GM12878 (cell line): Measurements from ENCODE around the gene UBR3. TPM values are rescaled to one million over a fixed set of nuclear protein-coding genes. Genes with fewer than 3 reads are reported as not detected.
"Not testable (repeated sequence)": the region's sequence is repeated elsewhere in the genome, so short reads cannot be mapped to it uniquely, and the experiment has no call there.

ENCODE experiments used
- ATAC-seq: fragments of 200-7000 bp; cut with Tn5 transposase; 3 replicates; pipeline ENCODE4 v1.9.1; 2020; ENCODE audit warnings: mild to moderate bottlenecking, moderate library complexity
- BruUV-seq: library from RNA; stranded (reverse); fragments of 400-500 nt; replicated peaks from 2 replicates; lab custom pipeline; 2021; lab: Mats Ljungman, UMichigan
- CTCF ChIA-PET: fragments of 300-600 bp; sonication (Branson Sonifier 250); formaldehyde crosslinking; extraction: SDS; loops from one replicate; lab custom pipeline; 2021; ENCODE audit warnings: inconsistent platforms; lab: Yijun Ruan, JAX
- POLR2A ChIA-PET: fragments of 350-600 bp; formaldehyde crosslinking; extraction: SDS; loops from one replicate; lab custom pipeline; 2021; ENCODE audit warnings: inconsistent platforms; lab: Charles Lee
- RAD21 ChIA-PET: fragments of 300-600 bp; sonication (Branson Sonifier 250); formaldehyde crosslinking; loops from one replicate; lab custom pipeline; 2023; ENCODE audit warnings: antibody characterized with exemption; ENCODE audit not compliant: unreplicated experiment; lab: Charles Lee
- SMC1A ChIA-PET: fragments of 300-600 bp; sonication (Branson Sonifier 250); formaldehyde crosslinking; loops from one replicate; lab custom pipeline; 2023; ENCODE audit not compliant: unreplicated experiment, uncharacterized antibody; lab: Charles Lee
- DNase-seq: peaks from one replicate; pipeline ENCODE4 v3.0.0-alpha.2; 2011; ENCODE audit warnings: low read depth, low spot score
- FAIRE-seq: peaks from 3 replicates; lab custom pipeline; 2011; peaks lifted over from hg19 to GRCh38; lab: Jason Lieb, UNC
- H2AFZ ChIP-seq: 2 replicates; pipeline ENCODE4 v1.6.0; 2011; ENCODE audit warnings: low read depth, low read length, control low read depth; ENCODE audit not compliant: control insufficient read depth
- H3K27ac ChIP-seq: 2 replicates; pipeline ENCODE4 v1.5.1; 2011; ENCODE audit warnings: control low read depth; ENCODE audit not compliant: control insufficient read depth, insufficient read depth
- H3K27me3 ChIP-seq, 2 experiments: replicated peaks in 1 of 2; 2 replicates each; pipeline versions ENCODE4 v1.6.0 to v1.6.1; 2011; ENCODE audit warnings: low read length in 1 of 2; ENCODE audit not compliant: control insufficient read depth in 2 of 2, insufficient read depth in 2 of 2
- H3K36me3 ChIP-seq, 2 experiments: 2 replicates each; pipeline ENCODE4 v1.5.1; 2011; ENCODE audit warnings: low read length in 1 of 2; ENCODE audit not compliant: control insufficient read depth in 2 of 2, insufficient read depth in 2 of 2
- H3K4me1 ChIP-seq: 2 replicates; pipeline ENCODE4 v1.6.1; 2011; ENCODE audit warnings: mild to moderate bottlenecking, low read length, moderate library complexity, mixed read lengths; ENCODE audit not compliant: control insufficient read depth, insufficient read depth
- H3K4me2 ChIP-seq: 2 replicates; pipeline ENCODE4 v1.6.0; 2011; ENCODE audit warnings: control low read depth; ENCODE audit not compliant: control insufficient read depth, insufficient read depth
- H3K4me3 ChIP-seq: fragments of 200-600 bp; sonication (generic); 2 replicates; pipeline ENCODE4 v1.5.1; 2016
- H3K79me2 ChIP-seq: 2 replicates; pipeline ENCODE4 v1.6.0; 2011; ENCODE audit warnings: low read length; ENCODE audit not compliant: control insufficient read depth, insufficient read depth
- H3K9ac ChIP-seq: 2 replicates; pipeline ENCODE4 v1.8.0; 2011; ENCODE audit warnings: low read length, control low read depth, mixed read lengths; ENCODE audit not compliant: control insufficient read depth, insufficient read depth
- H3K9me3 ChIP-seq: replicated peaks from 3 replicates; pipeline ENCODE4 v1.5.1; 2011; ENCODE audit warnings: mild to moderate bottlenecking, low read length; ENCODE audit not compliant: control insufficient read depth, insufficient read depth
- H4K20me1 ChIP-seq: 2 replicates; pipeline ENCODE4 v1.6.0; 2011; ENCODE audit not compliant: control insufficient read depth, insufficient read depth
- E4F1 ChIP-seq: fragments of 450-650 bp; IDR thresholded peaks from 2 replicates; pipeline ENCODE4 v1.6.1; 2018; ENCODE audit warnings: borderline replicate concordance, mild to moderate bottlenecking; ENCODE audit not compliant: partially characterized antibody
- ZBTB33 ChIP-seq: fragments of 450-650 bp; IDR thresholded peaks from 2 replicates; pipeline ENCODE4 v1.6.1; 2017; ENCODE audit warnings: mild to moderate bottlenecking
- ZBTB40 ChIP-seq: fragments of 450-650 bp; IDR thresholded peaks from 2 replicates; pipeline ENCODE4 v1.6.1; 2016; ENCODE audit warnings: mild to moderate bottlenecking, moderate library complexity, borderline replicate concordance
- WGBS: methylation state at CpG from one replicate; pipeline ENCODE4 v1.1.6; 2016; ENCODE audit warnings: low lambda C conversion rate; ENCODE audit not compliant: insufficient replicate concordance, insufficient coverage; ENCODE audit errors: missing lambda C conversion rate; 5-methylcytosine and 5-hydroxymethylcytosine counted together
- in situ Hi-C: fragments of 300-500 bp; cut with MboI; formaldehyde crosslinking; loops from 9 replicates; pipeline ENCODE4 v1.14.3; 2018; ENCODE audit warnings: mixed read lengths
- intact Hi-C: fragments of 100-400 bp; cut with micrococcal nuclease; formaldehyde crosslinking; loops from one replicate; pipeline ENCODE4 v1.14.2; 2022; ENCODE audit not compliant: unreplicated experiment
- polyA plus RNA-seq, 11 experiments: library from polyadenylated mRNA; depleted of rRNA in 4 of 11; unstranded in 6 of 11; stranded (reverse) in 5 of 11; fragments of >200 nt; fragmentation: Nextera tagmentation in 4 of 11; fragmentation: Illumina TruSeq in 1 of 11; extraction: Ambion mirVana in 4 of 11; extraction: Trizol in 1 of 11; gene quantifications; 1 replicate in 1 of 11; 2 replicates in 10 of 11; pipeline versions ENCODE4 v1.2.1 to v1.2.3, GENCODE V29; 2011 to 2016; ENCODE audit warnings: inconsistent platforms in 2 of 11, missing spikeins in 2 of 11, low read depth in 1 of 11
- total RNA-seq, 4 experiments: library from RNA; depleted of rRNA in 3 of 4; stranded (reverse); fragments of >200 nt in 3 of 4; fragmentation: Illumina TruSeq in 1 of 4; extraction: Trizol in 1 of 4; gene quantifications; 2 replicates each; pipeline versions ENCODE4 v1.2.1 to v1.2.3, GENCODE V29; 2013 to 2021

Gene UBR3
- total and polyA plus RNA-seq, 10 of the 15 experiments (the other 5 are each of a cell fraction or from before 2014, with no cell fraction given): 3.8 to 22.9 (median 11.2) TPM

GRCh38 chr2:169840747-169841142 lies 13.5 kb downstream of the UBR3 start (continued):
- no peak for TF ChIP-seq ZBTB40
- no peak for TF ChIP-seq ZBTB33
- no peak for TF ChIP-seq E4F1

GRCh38 chr2:169841625-169842024 lies 14.4 kb downstream of the UBR3 start:
- H3K4me2 ChIP-seq, ATAC-seq, RAD21 ChIA-PET, BruUV-seq, in situ Hi-C loops, H3K4me1 ChIP-seq, H3K36me3 ChIP-seq, FAIRE-seq, H3K9ac ChIP-seq, POLR2A ChIA-PET, H3K27me3 ChIP-seq, H3K9me3 ChIP-seq, SMC1A ChIA-PET, H3K79me2 ChIP-seq, DNase-seq, H4K20me1 ChIP-seq, H2AFZ ChIP-seq, intact Hi-C loops, H3K4me3 ChIP-seq, H3K27ac ChIP-seq: not testable (repeated sequence)
- WGBS: 98% methylated on average over 14 of the region's 24 CpGs
- CTCF ChIA-PET: interaction anchor here (0.9 kb wide), 1 partner anchor 19 kb away, joined by 3 read pairs; no protein-coding TSS in a partner anchor
